MM.1S (cell line): ENCODE measurements around the gene KRT38.

Experiments
- DNase-seq: peaks from one replicate; pipeline ENCODE4 v3.0.0-alpha.2; 2015
- H2AFZ ChIP-seq: fragments of 300-600 bp; sonication (generic); 2 replicates; pipeline ENCODE4 v1.6.0; 2016; ENCODE audit warnings: antibody characterized with exemption, low read length
- H3F3A ChIP-seq: fragments of 300-600 bp; sonication (generic); 2 replicates; pipeline ENCODE4 v1.6.1; 2016; ENCODE audit warnings: mild to moderate bottlenecking, antibody characterized with exemption, low read length, moderate library complexity, mixed read lengths; ENCODE audit not compliant: insufficient read depth
- H3K27ac ChIP-seq: fragments of 300-600 bp; sonication (generic); 2 replicates; pipeline ENCODE4 v1.5.1; 2016; ENCODE audit warnings: mild to moderate bottlenecking, low read length
- H3K27me3 ChIP-seq: fragments of 300-600 bp; sonication (generic); replicated peaks from 2 replicates; pipeline ENCODE4 v1.6.0; 2016; ENCODE audit warnings: low read length; ENCODE audit not compliant: insufficient read depth
- H3K36me3 ChIP-seq: fragments of 300-600 bp; sonication (generic); replicated peaks from 2 replicates; pipeline ENCODE4 v1.6.1; 2016; ENCODE audit warnings: mild to moderate bottlenecking, low read length, mixed read lengths; ENCODE audit not compliant: insufficient read depth
- H3K4me1 ChIP-seq: fragments of 300-600 bp; sonication (generic); 2 replicates; pipeline ENCODE4 v1.6.1; 2016; ENCODE audit warnings: low read length, mixed read lengths
- H3K4me2 ChIP-seq: fragments of 300-600 bp; sonication (generic); 2 replicates; pipeline ENCODE4 v1.6.0; 2016; ENCODE audit warnings: low read depth, low read length
- H3K4me3 ChIP-seq: fragments of 300-600 bp; sonication (generic); 2 replicates; pipeline ENCODE4 v1.5.1; 2016; ENCODE audit warnings: low read length, mixed read lengths
- H3K79me2 ChIP-seq: fragments of 300-600 bp; sonication (generic); 2 replicates; pipeline ENCODE4 v1.6.1; 2016; ENCODE audit warnings: mixed run types, low read length, mixed read lengths
- H3K9ac ChIP-seq: fragments of 300-600 bp; sonication (generic); 2 replicates; pipeline ENCODE4 v1.6.1; 2016; ENCODE audit warnings: low read length, mixed read lengths
- H3K9me2 ChIP-seq: fragments of 300-600 bp; sonication (generic); replicated peaks from 2 replicates; pipeline ENCODE4 v1.6.1; 2016; ENCODE audit warnings: mild to moderate bottlenecking, low read length, mixed read lengths; ENCODE audit not compliant: insufficient read depth
- H3K9me3 ChIP-seq: fragments of 300-600 bp; sonication (generic); replicated peaks from 2 replicates; pipeline ENCODE4 v1.6.1; 2016; ENCODE audit warnings: mild to moderate bottlenecking, low read length, mixed read lengths; ENCODE audit not compliant: insufficient read depth
- H4K20me1 ChIP-seq: fragments of 300-600 bp; sonication (generic); 2 replicates; pipeline ENCODE4 v1.6.1; 2016; ENCODE audit warnings: mild to moderate bottlenecking, low read length, moderate library complexity, mixed read lengths; ENCODE audit not compliant: insufficient read depth
- EZH2 ChIP-seq: fragments of 300-600 bp; sonication (generic); optimal IDR thresholded peaks from 2 replicates; pipeline ENCODE3; 2017; ENCODE audit warnings: low read depth, mild to moderate bottlenecking, antibody characterized with exemption, low read length, mixed read lengths
- EZH2phosphoT487 ChIP-seq: fragments of 300-600 bp; sonication (generic); IDR thresholded peaks from 2 replicates; pipeline ENCODE4 v1.6.1; 2018; ENCODE audit warnings: antibody characterized with exemption, low read length
- TF ChIP-seq, protein P1 (sequence below): fragments of 300-600 bp; sonication (generic); IDR thresholded peaks from 2 replicates; pipeline ENCODE4 v1.5.1; 2016; ENCODE audit warnings: antibody characterized with exemption, low read length, mixed read lengths

Gene KRT38

DNA sequence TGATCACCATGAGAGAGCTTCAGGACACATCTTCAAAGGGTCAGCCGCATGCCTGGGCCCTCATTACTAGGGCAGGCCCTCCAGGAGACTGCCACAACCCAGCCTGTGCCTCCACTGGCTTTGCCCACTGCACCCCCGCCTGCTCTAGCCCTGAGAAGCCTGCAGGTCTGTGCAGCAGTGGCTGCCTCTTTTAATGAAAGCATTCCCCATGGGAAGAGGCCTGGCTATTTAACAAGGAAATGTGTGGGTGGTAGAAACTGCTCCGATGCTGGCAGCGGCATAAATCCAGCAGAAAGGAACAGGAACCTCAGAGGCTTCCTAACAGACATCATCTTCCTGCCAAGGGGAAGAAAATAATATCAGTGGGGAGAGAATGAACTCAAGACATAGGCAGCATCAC, 26.8 kb upstream of the KRT38 start:
- H3K9ac ChIP-seq: no peak overlapping the region
- DNase-seq: no peak
- no peaks in the 10 kb centered on the region for H4K20me1 ChIP-seq
- H3K9me3 ChIP-seq: no peaks in the 10 kb centered on the region
- H3K4me1 ChIP-seq: no peaks in the 10 kb centered on the region
- H3K36me3 ChIP-seq: no peaks in the 10 kb centered on the region
- H3K27me3 ChIP-seq: 0 out of 2 replicates have a peak, but pooled peaks cover 4% of the 10 kb centered on the region
- no peaks in the 10 kb centered on the region for H3K9me2 ChIP-seq
- no peak overlapping the region for H3K4me3 ChIP-seq
- no peaks in the 10 kb centered on the region for H3F3A ChIP-seq
- H3K27ac ChIP-seq: no peak overlapping the region
- TF ChIP-seq, protein P1, sequence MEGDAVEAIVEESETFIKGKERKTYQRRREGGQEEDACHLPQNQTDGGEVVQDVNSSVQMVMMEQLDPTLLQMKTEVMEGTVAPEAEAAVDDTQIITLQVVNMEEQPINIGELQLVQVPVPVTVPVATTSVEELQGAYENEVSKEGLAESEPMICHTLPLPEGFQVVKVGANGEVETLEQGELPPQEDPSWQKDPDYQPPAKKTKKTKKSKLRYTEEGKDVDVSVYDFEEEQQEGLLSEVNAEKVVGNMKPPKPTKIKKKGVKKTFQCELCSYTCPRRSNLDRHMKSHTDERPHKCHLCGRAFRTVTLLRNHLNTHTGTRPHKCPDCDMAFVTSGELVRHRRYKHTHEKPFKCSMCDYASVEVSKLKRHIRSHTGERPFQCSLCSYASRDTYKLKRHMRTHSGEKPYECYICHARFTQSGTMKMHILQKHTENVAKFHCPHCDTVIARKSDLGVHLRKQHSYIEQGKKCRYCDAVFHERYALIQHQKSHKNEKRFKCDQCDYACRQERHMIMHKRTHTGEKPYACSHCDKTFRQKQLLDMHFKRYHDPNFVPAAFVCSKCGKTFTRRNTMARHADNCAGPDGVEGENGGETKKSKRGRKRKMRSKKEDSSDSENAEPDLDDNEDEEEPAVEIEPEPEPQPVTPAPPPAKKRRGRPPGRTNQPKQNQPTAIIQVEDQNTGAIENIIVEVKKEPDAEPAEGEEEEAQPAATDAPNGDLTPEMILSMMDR: no peak
- TF ChIP-seq EZH2 (no peak), EZH2phosphoT487 (no peak)
- no peaks in the 10 kb centered on the region for H3K79me2 ChIP-seq
- no peak overlapping the region for H2AFZ ChIP-seq
- H3K4me2 ChIP-seq: no peak overlapping the region

DNA sequence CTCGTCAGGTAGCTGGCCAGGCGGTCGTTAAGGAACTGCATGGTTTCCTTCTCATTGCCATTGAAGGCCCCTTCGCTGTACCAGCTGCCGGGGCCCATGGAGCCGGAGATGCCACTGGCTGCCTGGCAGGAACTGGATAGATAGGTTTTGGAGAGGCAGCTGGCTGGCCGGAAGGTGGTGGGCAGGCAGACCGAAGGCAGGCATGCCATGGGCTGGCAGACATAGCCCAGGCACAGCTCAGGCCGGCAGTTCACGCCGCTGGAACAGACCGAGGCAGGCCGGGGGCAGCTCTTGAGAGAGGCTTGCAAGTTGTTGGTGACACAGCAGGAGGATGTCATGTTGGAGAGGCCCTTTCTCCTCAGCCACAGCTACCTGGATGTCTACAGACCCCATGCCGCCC, 26.2 kb upstream of the KRT38 start, which contains the start of gene KRT32:
Gene KRT32 (minus strand): TSS at position 399 of the 400 bp plus-strand sequence. CDS start 61 bp downstream, at position 338.
- H2AFZ ChIP-seq: no peak within 1 kb of the TSS
- no peak within 1 kb of the TSS for H3K27ac ChIP-seq

DNA sequence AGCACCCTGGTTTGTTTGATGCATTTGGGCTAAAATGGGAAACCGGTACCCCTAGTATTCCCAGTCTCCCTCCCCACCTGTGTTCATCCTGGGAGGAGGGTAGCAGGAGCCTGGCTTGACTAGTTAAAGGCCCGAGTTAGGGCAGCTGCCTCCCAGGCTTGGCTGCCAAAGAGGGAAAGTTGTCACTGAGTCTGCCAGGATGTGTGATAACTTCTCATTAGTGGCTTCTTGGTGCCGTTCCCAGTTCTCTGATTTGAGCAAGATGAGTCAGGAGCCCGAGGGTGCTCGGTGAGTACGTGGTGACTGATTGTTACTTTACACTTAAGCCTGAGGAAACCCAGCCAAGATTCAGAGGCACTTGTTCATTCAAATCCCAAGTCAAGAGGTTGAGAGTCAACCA, 23.9 kb upstream of the KRT38 start:
- Histone ChIP-seq H3K9ac (no peak overlapping the region), H4K20me1 (no peaks in the 10 kb centered on the region), H3K9me3 (no peaks in the 10 kb centered on the region), H3K79me2 (no peaks in the 10 kb centered on the region), H3K4me3 (no peak overlapping the region), H3K4me1 (no peaks in the 10 kb centered on the region), H3K27ac (no peak overlapping the region), H3K4me2 (no peak overlapping the region), H3F3A (no peaks in the 10 kb centered on the region), H3K27me3 (0 out of 2 replicates have a peak, but pooled peaks cover 4% of the 10 kb centered on the region), H3K9me2 (no peaks in the 10 kb centered on the region), H3K36me3 (no peaks in the 10 kb centered on the region), H2AFZ (no peak overlapping the region)
- DNase-seq: no peak
- TF ChIP-seq EZH2phosphoT487 (no peak), EZH2 (no peak)
- TF ChIP-seq, protein P1: no peak

More for the DNA sequence above, 26.2 kb upstream of the KRT38 start, which contains the start of gene KRT32:
- Histone ChIP-seq H3K4me3 (no peak within 1 kb of the TSS), H3K9ac (no peak within 1 kb of the TSS), H3K79me2 (no peaks in the 10 kb centered on the region), H3K36me3 (no peaks in the 10 kb centered on the region), H3K9me2 (no peaks in the 10 kb centered on the region), H3K27me3 (0 out of 2 replicates have a peak, but pooled peaks cover 4% of the 10 kb centered on the region), H3K4me1 (no peaks in the 10 kb centered on the region), H3K4me2 (no peak within 1 kb of the TSS), H4K20me1 (no peaks in the 10 kb centered on the region), H3F3A (no peaks in the 10 kb centered on the region), H3K9me3 (no peaks in the 10 kb centered on the region)
- TF ChIP-seq EZH2phosphoT487: no peak
- no peak for TF ChIP-seq EZH2
- TF ChIP-seq, protein P1: no peak
- DNase-seq: no peak
